Measurements from ENCODE around the gene THYN1.
"Not testable (repeated sequence)": the region's sequence is repeated elsewhere in the genome, so short reads cannot be mapped to it uniquely, and the experiment has no call there.

THYN1 gene

DNA sequence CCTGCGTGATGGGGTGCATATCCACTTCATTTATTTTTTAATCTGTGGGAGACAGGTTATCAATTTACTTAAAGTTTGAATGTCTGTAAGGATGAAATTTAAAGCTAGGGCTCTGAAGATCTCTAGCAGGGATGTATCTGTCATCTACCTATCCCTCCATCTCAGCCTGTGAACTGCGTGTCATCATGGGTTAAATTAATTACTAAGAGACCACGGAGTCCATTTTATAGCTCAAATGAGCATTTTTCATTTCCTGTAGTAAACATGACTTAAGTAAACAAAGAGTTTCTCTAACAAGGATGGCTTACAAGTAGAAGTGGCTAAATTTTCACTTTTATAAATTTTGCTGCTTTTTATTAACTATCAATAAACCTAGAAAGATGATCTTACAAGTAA is 20.2 kb upstream of the THYN1 start:
- DNase-seq, result no peak

DNA sequence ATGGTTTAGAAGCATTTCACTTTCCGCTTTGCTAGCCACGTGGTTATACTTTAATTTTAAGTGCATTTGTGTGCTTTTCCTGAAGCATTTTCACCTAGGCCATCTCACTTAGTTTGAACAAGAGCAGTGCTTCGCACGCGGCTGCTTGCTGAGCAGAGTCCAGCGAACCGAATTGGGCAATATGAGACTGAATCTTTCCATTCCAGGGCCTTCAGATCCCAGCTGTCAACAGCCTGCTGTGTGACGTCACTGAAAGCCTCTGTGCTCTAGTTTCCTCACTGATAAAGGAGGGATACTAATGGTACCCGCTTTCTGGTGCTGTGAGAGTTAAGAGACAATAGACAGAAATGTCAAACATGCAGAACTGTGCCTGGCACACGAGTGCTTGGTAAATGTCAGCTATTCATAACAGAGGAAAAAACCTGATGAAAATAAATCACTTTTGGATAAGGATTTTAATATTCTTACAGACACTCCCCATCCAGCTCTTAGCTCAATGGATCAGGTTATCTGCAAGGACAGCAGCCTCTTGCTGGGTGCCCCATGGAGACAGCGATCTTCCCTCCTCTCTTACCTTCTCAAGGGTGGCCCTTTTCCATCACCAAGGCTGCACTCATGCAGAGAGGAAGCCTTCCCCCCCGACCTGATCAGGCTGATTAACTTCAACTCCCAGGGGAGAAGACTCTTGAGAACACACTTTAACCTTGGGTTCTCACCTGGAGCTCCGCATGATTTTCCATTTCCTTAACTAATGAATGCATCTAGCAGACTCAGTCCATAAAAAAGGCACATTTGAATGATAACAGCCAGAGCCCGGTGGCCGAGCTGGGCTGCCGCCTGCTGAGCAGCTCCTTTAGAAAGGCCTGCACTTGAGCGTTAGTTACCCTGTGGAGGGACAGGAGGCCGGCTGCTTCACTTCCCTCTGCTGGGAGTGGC is 19.5 kb upstream of the THYN1 start:
- DNase-seq, result no peak

DNA sequence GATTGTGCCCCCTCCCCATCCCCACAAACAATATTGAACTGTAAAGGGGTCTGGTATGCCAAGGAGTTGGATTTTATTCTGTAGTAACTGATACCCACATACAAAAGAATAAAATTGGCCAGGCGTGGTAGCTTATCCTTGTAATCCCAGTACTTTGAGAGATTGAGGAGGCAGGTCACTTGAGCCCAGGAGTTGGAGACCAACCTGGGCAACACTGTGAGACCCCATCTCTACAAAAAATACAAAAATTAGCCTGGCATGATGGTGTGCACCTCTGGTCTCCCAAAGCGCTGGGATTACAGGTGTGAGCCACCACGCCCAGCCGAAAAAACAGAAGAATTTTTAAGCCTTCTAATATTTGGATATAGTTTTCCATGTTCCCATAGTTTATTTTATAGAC is 18.8 kb upstream of the THYN1 start:
- no peak for DNase-seq

DNA sequence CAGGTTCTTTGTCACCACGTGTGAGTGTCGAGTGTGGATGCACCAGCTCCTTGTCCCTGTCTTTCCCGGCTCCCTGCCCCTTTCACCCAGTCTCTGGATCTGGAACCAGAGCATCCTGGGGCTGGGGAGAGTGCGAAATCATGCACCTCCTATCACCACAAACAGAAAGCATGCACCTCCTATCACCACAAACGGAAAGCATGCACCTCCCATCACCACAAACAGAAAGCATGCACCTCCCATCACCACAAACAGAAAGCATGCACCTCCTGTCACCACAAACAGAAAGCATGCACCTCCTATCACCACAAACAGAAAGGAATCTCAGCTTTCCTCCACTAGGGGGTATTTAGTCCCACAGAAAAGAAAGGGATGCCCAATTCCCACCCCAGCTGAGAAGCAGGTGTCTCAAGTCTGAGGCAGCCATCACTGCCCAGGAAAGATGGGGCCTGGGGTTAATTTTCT is 17.1 kb upstream of the THYN1 start:
- DNase-seq, result no peak

DNA sequence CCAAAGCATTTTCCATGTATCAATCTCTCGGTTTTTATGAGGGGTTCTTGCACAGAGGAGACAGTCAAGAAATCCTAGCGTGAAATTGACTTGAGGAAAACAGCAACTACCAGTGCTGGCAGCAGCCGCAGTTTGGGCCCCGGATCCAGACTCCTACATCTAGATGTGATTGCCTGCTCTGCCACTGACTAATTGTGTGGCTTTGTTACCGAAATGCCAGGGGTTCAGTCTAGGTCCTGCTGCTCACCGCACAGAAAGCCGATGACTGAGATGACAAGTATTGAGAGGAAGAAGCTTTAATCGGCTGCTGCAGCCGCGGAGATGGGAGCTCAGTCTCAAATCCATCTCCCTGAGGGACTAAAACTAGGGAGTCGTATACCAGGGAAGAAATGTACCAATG is 14.8 kb upstream of the THYN1 start:
- DNase-seq, result no peak

DNA sequence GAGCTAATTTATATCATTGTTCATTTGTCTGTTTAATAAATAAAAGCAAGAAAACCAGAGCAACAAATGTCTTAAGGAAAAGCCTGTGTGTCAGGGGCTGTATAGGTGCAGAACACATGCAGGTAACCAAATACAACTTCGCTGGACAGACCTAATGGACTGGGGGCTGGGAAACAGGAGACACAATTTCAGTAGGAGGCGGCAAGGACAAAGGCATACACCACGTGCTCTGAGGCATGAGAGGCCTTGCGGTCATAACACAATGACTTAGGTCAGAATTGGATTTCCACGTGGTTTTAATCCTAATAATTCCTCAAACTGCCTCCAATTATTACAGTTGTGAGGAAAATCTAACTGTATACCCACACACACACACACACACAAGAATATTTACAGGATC is 14.3 kb upstream of the THYN1 start:
- no peak for DNase-seq

GRCh38 chr11:134266841-134267251 is 13.7 kb upstream of the THYN1 start:
- no peak for DNase-seq

- no peak for DNase-seq
Observed at GRCh38 chr11:134266440-134266839, 13.3 kb upstream of the THYN1 start.

DNA sequence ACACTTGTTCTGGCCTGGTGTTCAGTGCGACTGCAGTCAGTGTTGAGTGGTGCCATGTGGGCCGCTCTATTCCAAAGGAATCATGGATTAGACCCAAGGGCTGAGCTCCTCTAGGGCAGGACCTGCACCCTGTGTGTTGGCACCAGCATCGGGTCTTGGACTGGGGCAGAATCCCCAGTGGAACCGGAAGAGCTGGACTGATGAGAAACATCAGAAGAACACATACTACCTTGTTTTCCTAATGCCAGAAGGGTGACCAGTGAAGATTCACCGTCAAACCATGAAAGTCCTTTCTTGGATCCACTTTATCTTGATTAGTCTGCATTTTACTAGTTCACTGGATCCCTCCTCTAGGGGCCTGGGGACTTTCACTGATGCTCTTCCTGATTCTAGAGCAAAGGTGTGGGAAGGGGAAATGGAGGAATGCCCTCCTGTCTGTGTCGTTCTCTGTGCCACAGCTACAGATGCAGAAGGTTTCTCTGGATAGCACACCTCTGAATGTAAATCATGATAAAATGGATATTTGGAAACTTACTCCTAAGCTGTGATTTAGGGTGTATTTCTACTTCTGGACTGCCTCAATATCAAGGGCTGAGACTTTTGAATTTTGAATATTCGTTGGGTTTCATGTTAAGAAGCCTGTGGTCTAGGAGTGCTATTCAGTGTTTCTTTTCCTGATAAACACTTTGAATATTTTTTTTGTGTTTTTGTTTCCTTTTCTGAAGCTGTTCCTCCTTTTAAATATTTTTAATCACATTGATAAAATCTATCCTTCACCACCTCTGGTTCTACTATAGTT is 12.0 kb upstream of the THYN1 start:
- DNase-seq, result no peak

- DNase-seq, result no peak
Observed at GRCh38 chr11:134261626-134262488, 8.7 kb upstream of the THYN1 start.

GRCh38 chr11:134260983-134261382 is 7.8 kb upstream of the THYN1 start:
- DNase-seq, result no peak

- no peak for DNase-seq
Observed at GRCh38 chr11:134260503-134260902, 7.4 kb upstream of the THYN1 start.

DNA sequence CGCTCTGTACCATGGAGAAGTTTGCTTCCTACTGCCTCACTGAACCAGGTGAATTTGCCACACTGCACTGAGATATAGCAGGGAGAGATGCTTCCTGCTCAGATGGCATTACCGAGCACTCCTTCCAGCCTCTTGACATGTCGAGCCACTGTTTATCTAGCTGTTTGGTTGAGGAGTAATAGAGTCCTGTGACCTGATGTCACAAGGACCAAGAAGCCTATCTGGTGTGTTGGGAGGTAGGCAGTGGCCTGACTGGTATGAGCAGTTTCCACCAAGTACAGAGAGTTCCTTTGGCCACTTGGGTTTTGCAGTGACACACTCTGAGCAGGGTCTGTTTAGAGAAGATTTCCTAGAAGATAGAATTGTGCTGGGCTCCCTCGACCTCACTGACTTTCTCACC is 5.4 kb upstream of the THYN1 start:
- no peak for DNase-seq

GRCh38 chr11:134257101-134257500 is 3.9 kb upstream of the THYN1 start:
- no peak for DNase-seq

DNA sequence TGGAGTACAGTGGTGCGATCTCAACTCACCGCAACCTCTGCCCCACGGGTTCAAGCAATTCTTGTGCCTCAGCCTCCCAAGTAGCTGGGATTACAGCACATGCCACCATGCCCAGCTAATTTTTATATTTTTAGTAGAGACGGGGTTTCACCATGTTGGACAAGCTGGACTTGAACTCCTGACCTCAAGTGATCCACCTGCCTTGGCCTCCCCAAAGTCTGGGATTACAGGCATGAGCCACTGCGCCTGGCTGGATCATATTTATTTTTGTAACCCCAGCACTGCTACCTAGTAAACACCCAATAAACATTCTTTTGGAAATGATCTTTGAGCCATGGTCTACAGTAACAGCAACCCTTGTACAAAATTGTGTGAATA is 2.0 kb upstream of the THYN1 start:
- DNase-seq, result not testable (repeated sequence)

DNA sequence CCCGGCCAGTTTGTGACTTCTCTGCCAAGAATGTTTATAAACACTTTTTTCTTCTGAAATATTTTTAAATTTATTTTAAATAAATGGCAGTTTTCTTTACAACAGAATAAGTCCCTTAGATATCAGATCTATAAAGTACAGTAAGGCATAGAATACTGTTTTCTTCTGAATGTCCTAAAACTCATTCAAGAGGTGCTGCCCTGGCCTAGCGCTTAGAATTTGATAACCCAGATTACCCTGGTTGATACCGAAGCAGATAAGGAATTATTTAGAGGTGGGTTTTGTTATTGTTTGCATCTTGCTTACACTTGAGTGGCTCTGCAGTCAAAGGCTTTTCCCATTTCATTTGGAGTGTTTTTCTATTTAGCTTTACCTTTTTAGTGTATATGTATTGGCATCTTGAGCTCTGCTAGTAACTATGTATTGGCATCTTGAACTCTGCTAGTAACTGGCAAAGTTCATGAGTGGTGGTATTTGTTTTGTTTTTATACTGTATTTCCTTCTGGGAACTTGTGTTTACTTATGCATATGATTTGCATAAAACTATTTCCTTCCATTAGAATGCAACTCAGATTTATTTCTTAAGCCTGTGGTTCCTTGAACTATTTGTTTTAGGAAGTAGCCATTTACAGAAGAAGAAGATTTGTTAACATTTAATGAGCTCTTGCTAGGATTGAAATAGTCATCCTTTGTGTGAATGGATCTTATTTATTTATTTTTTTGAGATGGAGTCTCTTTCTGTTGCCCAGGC is 1.5 kb upstream of the THYN1 start:
- no peak for DNase-seq

GRCh38 chr11:134252346-134253187 is 585 bp downstream of the THYN1 start:
- DNase-seq, result no peak

GRCh38 chr11:134250675-134251074 is 2.5 kb downstream of the THYN1 start:
- DNase-seq, result no peak

DNA sequence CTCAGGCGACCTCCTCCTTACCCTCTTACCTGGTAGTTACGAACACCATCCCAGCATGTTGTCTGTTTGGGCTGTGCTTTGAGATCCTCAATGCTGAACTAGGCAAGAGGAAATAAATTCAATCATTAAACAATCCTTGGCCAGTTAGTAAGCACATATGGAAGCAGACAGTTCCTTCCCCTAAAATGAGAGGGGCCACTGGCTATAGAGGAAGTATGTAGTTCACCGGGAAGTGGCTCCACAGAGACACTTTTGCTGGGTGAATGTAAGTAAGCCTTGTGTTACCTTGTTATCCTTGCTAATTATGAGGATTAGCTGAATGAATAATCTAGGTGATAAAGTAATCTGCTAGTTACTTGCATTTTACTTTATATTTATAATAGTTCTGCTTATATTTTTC is 2.9 kb downstream of the THYN1 start:
- no peak for DNase-seq

- DNase-seq, result no peak
Observed at GRCh38 chr11:134248910-134249480, 4.2 kb downstream of the THYN1 start.

GRCh38 chr11:134246678-134247077 is 6.5 kb downstream of the THYN1 start:
- no peak for DNase-seq
